GM23338 (cell line): Measurements from ENCODE around the gene EXTL1. TPM values are rescaled to one million over a fixed set of nuclear protein-coding genes. Genes with fewer than 3 reads are reported as not detected.

Experiments
- ATAC-seq: fragments of 200-7000 bp; cut with Tn5 transposase; 3 replicates; pipeline ENCODE4 v1.9.1; 2020
- DNase-seq: peaks from one replicate; pipeline ENCODE4 v3.0.0-alpha.2; 2015; ENCODE audit warnings: low spot score
- H2AFZ ChIP-seq: fragments of 200-600 bp; sonication (generic); 2 replicates; pipeline ENCODE4 v1.8.0; 2016; ENCODE audit warnings: antibody characterized with exemption, mild to moderate bottlenecking, moderate library complexity
- H3F3A ChIP-seq: fragments of 200-600 bp; sonication (generic); replicated peaks from 2 replicates; pipeline ENCODE4 v1.8.0; 2017; ENCODE audit warnings: antibody characterized with exemption, mixed run types, low read depth
- H3K27ac ChIP-seq: fragments of 200-600 bp; sonication (generic); 2 replicates; pipeline ENCODE4 v1.6.1; 2016; ENCODE audit warnings: low read depth
- H3K27me3 ChIP-seq: fragments of 200-600 bp; sonication (generic); 2 replicates; pipeline ENCODE4 v1.8.0; 2016; ENCODE audit warnings: mild to moderate bottlenecking, mixed run types, moderate library complexity; ENCODE audit not compliant: insufficient read depth
- H3K36me3 ChIP-seq: fragments of 200-600 bp; sonication (generic); 2 replicates; pipeline ENCODE4 v1.8.0; 2016; ENCODE audit warnings: mild to moderate bottlenecking; ENCODE audit not compliant: insufficient read depth
- H3K4me1 ChIP-seq: fragments of 200-600 bp; sonication (generic); 2 replicates; pipeline ENCODE4 v1.8.0; 2016; ENCODE audit warnings: mild to moderate bottlenecking, moderate library complexity; ENCODE audit not compliant: insufficient read depth
- H3K4me2 ChIP-seq: fragments of 200-600 bp; sonication (generic); 2 replicates; pipeline ENCODE4 v1.7.1; 2017; ENCODE audit warnings: mixed run types
- H3K4me3 ChIP-seq: fragments of 200-600 bp; sonication (generic); 2 replicates; pipeline ENCODE4 v1.6.1; 2016; ENCODE audit warnings: mixed run types
- H3K79me2 ChIP-seq: fragments of 200-600 bp; sonication (generic); replicated peaks from 2 replicates; pipeline ENCODE4 v1.8.0; 2017; ENCODE audit warnings: mild to moderate bottlenecking; ENCODE audit not compliant: insufficient read depth
- H3K9me2 ChIP-seq: fragments of 200-600 bp; sonication (generic); 2 replicates; pipeline ENCODE4 v1.8.0; 2017; ENCODE audit not compliant: insufficient read depth
- H4K20me1 ChIP-seq: fragments of 200-600 bp; sonication (generic); replicated peaks from 2 replicates; pipeline ENCODE4 v1.8.0; 2017; ENCODE audit warnings: mild to moderate bottlenecking; ENCODE audit not compliant: insufficient read depth
- H3K27ac Mint-ChIP-seq: 2 replicates; pipeline ENCODE4 v1.8.0; 2020; ENCODE audit warnings: inconsistent platforms, mild to moderate bottlenecking, moderate library complexity, mixed read lengths
- H3K27me3 Mint-ChIP-seq: 3 replicates; pipeline ENCODE4 v1.8.0; 2022; ENCODE audit warnings: low read depth, mild to moderate bottlenecking, moderate library complexity, mixed read lengths, inconsistent platforms; ENCODE audit not compliant: insufficient read depth, poor library complexity
- H3K36me3 Mint-ChIP-seq: 3 replicates; pipeline ENCODE4 v1.8.0; 2021; ENCODE audit warnings: low read depth, mild to moderate bottlenecking, inconsistent platforms, moderate library complexity, mixed read lengths
- H3K4me1 Mint-ChIP-seq: 3 replicates; pipeline ENCODE4 v1.8.0; 2020; ENCODE audit warnings: mild to moderate bottlenecking, inconsistent platforms, mixed read lengths
- H3K4me3 Mint-ChIP-seq: 3 replicates; pipeline ENCODE4 v1.8.0; 2021; ENCODE audit warnings: moderate library complexity, mild to moderate bottlenecking, inconsistent platforms, mixed read lengths
- H3K9me3 Mint-ChIP-seq: 3 replicates; pipeline ENCODE4 v1.8.0; 2020; ENCODE audit warnings: moderate library complexity, mild to moderate bottlenecking, inconsistent platforms, mixed read lengths
- CREB1 ChIP-seq: fragments of 250-450 bp; sonication (Bioruptor Pico); IDR thresholded peaks from 2 replicates; pipeline ENCODE4 v1.5.0; 2020; ENCODE audit warnings: low read depth, mild to moderate bottlenecking, moderate library complexity
- ETS1 ChIP-seq: IDR thresholded peaks from 2 replicates; pipeline ENCODE4 v1.6.1; 2016; ENCODE audit warnings: antibody characterized with exemption
- EZH2 ChIP-seq: fragments of 200-600 bp; sonication (generic); IDR thresholded peaks from one replicate; pipeline ENCODE4 v1.8.0; 2017; ENCODE audit warnings: antibody characterized with exemption, mild to moderate bottlenecking, low read depth; ENCODE audit not compliant: unreplicated experiment
- EZH2phosphoT487 ChIP-seq: fragments of 200-600 bp; sonication (generic); IDR thresholded peaks from one replicate; pipeline ENCODE4 v1.8.1; 2018; ENCODE audit warnings: antibody characterized with exemption; ENCODE audit not compliant: unreplicated experiment
- JUNB ChIP-seq: IDR thresholded peaks from one replicate; pipeline ENCODE4 v1.6.1; 2016; ENCODE audit warnings: antibody characterized with exemption; ENCODE audit not compliant: unreplicated experiment
- NANOG ChIP-seq: IDR thresholded peaks from 2 replicates; pipeline ENCODE4 v1.6.1; 2016; ENCODE audit warnings: antibody characterized with exemption, borderline replicate concordance
- REST ChIP-seq: IDR thresholded peaks from one replicate; pipeline ENCODE4 v1.6.1; 2018; ENCODE audit warnings: antibody characterized with exemption; ENCODE audit not compliant: unreplicated experiment
- STAT1 ChIP-seq: IDR thresholded peaks from one replicate; pipeline ENCODE4 v1.6.1; 2016; ENCODE audit warnings: antibody characterized with exemption; ENCODE audit not compliant: unreplicated experiment
- ZNF331 ChIP-seq: fragments of 250-450 bp; sonication (Bioruptor Pico); IDR thresholded peaks from 2 replicates; pipeline ENCODE4 v1.5.0; 2020; ENCODE audit warnings: low read depth, mild to moderate bottlenecking, moderate library complexity
- polyA plus RNA-seq: library from polyadenylated mRNA; unstranded; fragments of >200 nt; fragmentation: Nextera tagmentation; extraction: Ambion mirVana; gene quantifications from 2 replicates; pipeline ENCODE4 v1.2.1, GENCODE V29; 2016
- small RNA-seq: library from RNA; depleted of rRNA; stranded (forward); fragments of <200 nt; gene quantifications from one replicate; pipeline ENCODE3, GENCODE V24; 2014; ENCODE audit warnings: low replicate concordance
- total RNA-seq: library from RNA; depleted of rRNA; stranded (reverse); fragments of >200 nt; shearing (Covaris generic); gene quantifications from 2 replicates; pipeline ENCODE4 v1.2.3, GENCODE V29; 2014; rRNA removed

Gene EXTL1
- total and polyA plus RNA-seq, 2 experiments from 2014 or later, result 0.37 to 1.2 TPM

GRCh38 chr1:26084091-26084561 is 62.6 kb downstream of the EXTL1 start (continued):
- TF ChIP-seq ETS1 (no peak), NANOG (no peak), EZH2 (no peak), STAT1 (no peak), EZH2phosphoT487 (no peak)

- Histone ChIP-seq H2AFZ (no peak overlapping the region), H3K79me2 (no peaks in the 10 kb centered on the region), H3K36me3 (no peaks in the 10 kb centered on the region), H3K27ac (no peak overlapping the region), H3K4me2 (no peak overlapping the region), H3K4me3 (no peak overlapping the region), H3K9me2 (no peaks in the 10 kb centered on the region), H3K4me1 (no peaks in the 10 kb centered on the region), H3K27me3 (no peaks in the 10 kb centered on the region), H4K20me1 (no peaks in the 10 kb centered on the region), H3F3A (no peaks in the 10 kb centered on the region)
- Mint-ChIP-seq H3K27me3 (no peaks in the 10 kb centered on the region), H3K27ac (no peak overlapping the region), H3K4me3 (no peak overlapping the region), H3K4me1 (no peaks in the 10 kb centered on the region), H3K36me3 (no peaks in the 10 kb centered on the region), H3K9me3 (no peaks in the 10 kb centered on the region)
- TF ChIP-seq REST (no peak), STAT1 (no peak), JUNB (no peak), ZNF331 (CRISPR knock-in tag) (no peak), CREB1 (no peak), EZH2phosphoT487 (no peak), NANOG (no peak), ETS1 (no peak), EZH2 (no peak)
- no peak for DNase-seq
- ATAC-seq, result no peak
Measured at GRCh38 chr1:26084844-26085243, 63.3 kb downstream of the EXTL1 start.

Small RNA genes within 50 kb of the gene (small RNA-seq; reads per million reads assigned to genes)
- gene RF00283, result not detected
- gene RF00492, result not detected

Other genes starting within 250 kb of the EXTL1 start
- gene SELENON, start 221.6 kb upstream of the EXTL1 start, total RNA-seq, result 88.2 and 93.2 TPM in 2 replicates
- 17.9 and 19.9 TPM in 2 replicates for gene SELENON, start 221.6 kb upstream of the EXTL1 start, polyA plus RNA-seq
- gene MTFR1L, start 201.8 kb upstream of the EXTL1 start, total RNA-seq, result 22.7 and 23.5 TPM in 2 replicates
- 13.4 and 14.8 TPM in 2 replicates for gene MTFR1L, start 201.8 kb upstream of the EXTL1 start, polyA plus RNA-seq
- gene AUNIP, start 162.3 kb upstream of the EXTL1 start, total RNA-seq, result 20.9 and 24.1 TPM in 2 replicates
- gene AUNIP, start 162.3 kb upstream of the EXTL1 start, polyA plus RNA-seq, result 21.2 and 21.9 TPM in 2 replicates
- 5.2 and 5.5 TPM in 2 replicates for gene PAQR7, start 146.1 kb upstream of the EXTL1 start, total RNA-seq
- 4.0 and 4.2 TPM in 2 replicates for gene PAQR7, start 146.1 kb upstream of the EXTL1 start, polyA plus RNA-seq
- gene STMN1, start 115.4 kb upstream of the EXTL1 start, total RNA-seq, result 227 and 271 TPM in 2 replicates
- gene STMN1, start 115.4 kb upstream of the EXTL1 start, polyA plus RNA-seq, result 1,567 and 1,890 TPM in 2 replicates
- 7.7 and 10.3 TPM in 2 replicates for gene PAFAH2, start 23.7 kb upstream of the EXTL1 start, total RNA-seq
- gene PAFAH2, start 23.7 kb upstream of the EXTL1 start, polyA plus RNA-seq, result 5.7 TPM in 2 replicates
- 0.07 TPM in 1 of 2 replicates, not detected in the other for gene SLC30A2, start 24.3 kb downstream of the EXTL1 start, total RNA-seq
- not detected in 2 replicates for gene SLC30A2, start 24.3 kb downstream of the EXTL1 start, polyA plus RNA-seq
- gene TRIM63, start 45.9 kb downstream of the EXTL1 start, total RNA-seq, result 0.17 TPM in 1 of 2 replicates, not detected in the other
- not detected in 2 replicates for gene TRIM63, start 45.9 kb downstream of the EXTL1 start, polyA plus RNA-seq
- gene PDIK1L, start 90.0 kb downstream of the EXTL1 start, total RNA-seq, result 3.0 and 4.3 TPM in 2 replicates
- 1.2 and 1.6 TPM in 2 replicates for gene PDIK1L, start 90.0 kb downstream of the EXTL1 start, polyA plus RNA-seq
- gene FAM110D, start 137.3 kb downstream of the EXTL1 start, total RNA-seq, result 0.08 and 0.24 TPM in 2 replicates
- 0.39 and 0.45 TPM in 2 replicates for gene FAM110D, start 137.3 kb downstream of the EXTL1 start, polyA plus RNA-seq
- gene C1orf232, start 147.2 kb downstream of the EXTL1 start, total RNA-seq, result not detected in 2 replicates
- gene C1orf232, start 147.2 kb downstream of the EXTL1 start, polyA plus RNA-seq, result not detected in 2 replicates
- gene ZNF593, start 148.1 kb downstream of the EXTL1 start, total RNA-seq, result 26.2 and 32.6 TPM in 2 replicates
- 108 and 115 TPM in 2 replicates for gene ZNF593, start 148.1 kb downstream of the EXTL1 start, polyA plus RNA-seq
- gene ZNF593OS, start 150.1 kb downstream of the EXTL1 start, total RNA-seq, result not detected in 2 replicates
- 0.68 and 1.1 TPM in 2 replicates for gene ZNF593OS, start 150.1 kb downstream of the EXTL1 start, polyA plus RNA-seq
- gene CNKSR1, start 155.7 kb downstream of the EXTL1 start, total RNA-seq, result 11.3 and 12.5 TPM in 2 replicates
- gene CNKSR1, start 155.7 kb downstream of the EXTL1 start, polyA plus RNA-seq, result 9.7 and 9.8 TPM in 2 replicates
- gene CATSPER4, start 168.8 kb downstream of the EXTL1 start, total RNA-seq, result not detected in 2 replicates
- 0.31 and 0.35 TPM in 2 replicates for gene CATSPER4, start 168.8 kb downstream of the EXTL1 start, polyA plus RNA-seq
- gene CEP85, start 212.4 kb downstream of the EXTL1 start, total RNA-seq, result 26.1 and 36.8 TPM in 2 replicates
- 11.6 and 12.8 TPM in 2 replicates for gene CEP85, start 212.4 kb downstream of the EXTL1 start, polyA plus RNA-seq